ENCODE results near the gene BPIFB3. TPM values are rescaled to one million over a fixed set of nuclear protein-coding genes. Genes with fewer than 3 reads are reported as not detected.
A peak's percentile ranks its signal among the peaks of the same experiment; 100 is the strongest.

The BPIFB3 gene
- total RNA-seq, 2 donors from 2014 or later: not detected

DNA sequence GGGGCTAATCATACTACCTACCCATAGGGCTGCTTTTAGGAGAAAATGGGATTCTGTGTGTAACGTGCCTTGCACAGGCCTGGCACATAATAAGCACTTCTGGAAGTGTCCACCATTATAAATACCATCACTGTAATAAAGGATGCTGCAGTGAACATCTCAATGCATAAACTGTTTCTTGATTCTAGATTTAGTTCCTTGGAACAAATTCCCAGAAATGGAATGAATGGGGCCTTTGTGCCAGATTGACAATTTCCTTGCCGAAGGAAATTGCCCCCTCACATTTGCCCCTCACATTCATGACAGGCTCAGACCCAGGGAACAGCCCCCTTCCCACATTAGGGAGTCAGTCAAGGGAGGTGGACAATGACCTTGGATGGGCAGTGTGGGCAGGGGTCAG is 55.0 kb downstream of the BPIFB3 start:
- Histone ChIP-seq H3K27ac (no peak overlapping the region), H3K27me3 (no peaks in the 10 kb centered on the region), H3K4me3 (no peak overlapping the region), H3K9me3 (no peaks in the 10 kb centered on the region), H3K36me3 (replicated peaks in 1 of 2; ENCODE audit: insufficient read depth in 1 of 2, low read depth in 2 of 2) (no peaks in the 10 kb centered on the region), H3K4me1 (peaks cover 16% of the 10 kb centered on the region)
- 68 to 71% methylated on average over 2 of the region's 2 CpGs for WGBS, 2 donors
- ATAC-seq (no peak), DNase-seq (no peak)
- no peak for TF ChIP-seq POLR2A (IDR thresholded peaks at IDR 0.05)
- TF ChIP-seq, protein P1, sequence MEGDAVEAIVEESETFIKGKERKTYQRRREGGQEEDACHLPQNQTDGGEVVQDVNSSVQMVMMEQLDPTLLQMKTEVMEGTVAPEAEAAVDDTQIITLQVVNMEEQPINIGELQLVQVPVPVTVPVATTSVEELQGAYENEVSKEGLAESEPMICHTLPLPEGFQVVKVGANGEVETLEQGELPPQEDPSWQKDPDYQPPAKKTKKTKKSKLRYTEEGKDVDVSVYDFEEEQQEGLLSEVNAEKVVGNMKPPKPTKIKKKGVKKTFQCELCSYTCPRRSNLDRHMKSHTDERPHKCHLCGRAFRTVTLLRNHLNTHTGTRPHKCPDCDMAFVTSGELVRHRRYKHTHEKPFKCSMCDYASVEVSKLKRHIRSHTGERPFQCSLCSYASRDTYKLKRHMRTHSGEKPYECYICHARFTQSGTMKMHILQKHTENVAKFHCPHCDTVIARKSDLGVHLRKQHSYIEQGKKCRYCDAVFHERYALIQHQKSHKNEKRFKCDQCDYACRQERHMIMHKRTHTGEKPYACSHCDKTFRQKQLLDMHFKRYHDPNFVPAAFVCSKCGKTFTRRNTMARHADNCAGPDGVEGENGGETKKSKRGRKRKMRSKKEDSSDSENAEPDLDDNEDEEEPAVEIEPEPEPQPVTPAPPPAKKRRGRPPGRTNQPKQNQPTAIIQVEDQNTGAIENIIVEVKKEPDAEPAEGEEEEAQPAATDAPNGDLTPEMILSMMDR (IDR thresholded peaks at IDR 0.05): no peak
- intact Hi-C loops (cut with DNase I): no loop called here

DNA sequence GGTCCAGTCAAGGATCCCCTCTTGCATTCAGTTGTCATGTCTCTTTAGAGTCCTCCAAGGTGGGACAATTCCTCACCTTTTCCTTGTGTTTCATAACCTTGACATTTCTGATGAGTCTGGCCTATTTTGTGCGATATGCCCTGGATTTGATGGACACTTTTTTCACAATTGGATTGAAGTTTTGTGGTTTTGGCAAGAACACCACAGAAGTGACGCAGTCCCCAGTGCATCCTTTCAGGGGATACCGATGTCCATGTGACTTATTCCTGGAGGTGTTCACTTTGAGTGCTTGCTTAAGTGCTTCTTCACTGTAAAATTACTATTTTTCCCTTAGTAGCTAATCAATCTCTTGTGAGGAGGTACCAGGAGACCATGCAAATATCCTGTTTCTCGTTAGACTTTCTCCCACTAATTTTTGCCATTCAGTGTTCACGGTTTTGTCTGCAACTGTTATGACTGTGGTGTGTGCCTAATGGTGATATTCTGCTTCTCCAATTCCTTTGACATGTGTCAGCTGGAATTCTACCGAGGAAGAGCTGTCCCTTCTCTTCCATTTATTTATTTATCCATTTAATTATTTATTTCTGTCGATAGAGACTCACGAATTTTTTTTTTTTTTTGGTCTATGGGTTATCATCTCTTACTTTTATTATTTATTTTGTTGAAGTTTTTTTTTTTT is 56.6 kb downstream of the BPIFB3 start:
- Histone ChIP-seq H3K4me1 (peaks cover 24% of the 10 kb centered on the region), H3K27ac (no peak overlapping the region), H3K9me3 (no peaks in the 10 kb centered on the region), H3K27me3 (no peaks in the 10 kb centered on the region), H3K36me3 (replicated peaks in 1 of 2; ENCODE audit: insufficient read depth in 1 of 2, low read depth in 2 of 2) (no peaks in the 10 kb centered on the region), H3K4me3 (no peak overlapping the region)
- ATAC-seq (no peak), DNase-seq (no peak)
- intact Hi-C loops (cut with DNase I): no loop called here
- TF ChIP-seq, protein P1 (IDR thresholded peaks at IDR 0.05): no peak
- no peak for TF ChIP-seq POLR2A (IDR thresholded peaks at IDR 0.05)
- 81 to 85% methylated on average over 8 of the region's 8 CpGs for WGBS, 2 donors

DNA sequence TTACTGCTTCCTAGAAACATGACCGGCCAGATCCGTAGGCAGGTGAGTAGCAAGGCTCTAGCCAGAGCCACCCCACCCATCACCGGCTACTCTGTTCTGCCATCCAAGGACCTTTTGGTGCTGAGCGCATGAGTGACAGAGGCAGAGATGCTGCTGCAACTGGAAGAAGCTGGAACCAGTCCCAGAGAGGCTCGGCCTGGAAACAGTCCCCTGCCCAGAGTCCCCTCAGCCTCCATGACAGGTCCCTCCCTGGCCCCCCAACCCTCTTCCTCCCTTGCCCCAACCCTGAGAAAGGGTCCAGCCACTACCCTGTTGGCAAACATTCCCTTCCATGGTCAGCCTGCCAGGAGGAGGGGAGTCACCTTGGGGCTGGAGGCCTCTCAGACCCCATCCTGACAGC is 57.6 kb downstream of the BPIFB3 start:
- H3K4me1 ChIP-seq: peaks cover 24% of the 10 kb centered on the region
- WGBS, 2 donors: 92 to 99% methylated on average over 3 to 5 of the region's 5 CpGs
- intact Hi-C loops (cut with DNase I): no loop called here
- no peak overlapping the region for H3K27ac ChIP-seq
- no peaks in the 10 kb centered on the region for H3K36me3 ChIP-seq (replicated peaks in 1 of 2; ENCODE audit: insufficient read depth in 1 of 2, low read depth in 2 of 2)
- ATAC-seq (no peak), DNase-seq (no peak)
- H3K9me3 ChIP-seq: no peaks in the 10 kb centered on the region
- no peak for TF ChIP-seq POLR2A (IDR thresholded peaks at IDR 0.05)
- TF ChIP-seq, protein P1 (IDR thresholded peaks at IDR 0.05): no peak
- H3K27me3 ChIP-seq: no peaks in the 10 kb centered on the region
- H3K4me3 ChIP-seq: no peak overlapping the region

DNA sequence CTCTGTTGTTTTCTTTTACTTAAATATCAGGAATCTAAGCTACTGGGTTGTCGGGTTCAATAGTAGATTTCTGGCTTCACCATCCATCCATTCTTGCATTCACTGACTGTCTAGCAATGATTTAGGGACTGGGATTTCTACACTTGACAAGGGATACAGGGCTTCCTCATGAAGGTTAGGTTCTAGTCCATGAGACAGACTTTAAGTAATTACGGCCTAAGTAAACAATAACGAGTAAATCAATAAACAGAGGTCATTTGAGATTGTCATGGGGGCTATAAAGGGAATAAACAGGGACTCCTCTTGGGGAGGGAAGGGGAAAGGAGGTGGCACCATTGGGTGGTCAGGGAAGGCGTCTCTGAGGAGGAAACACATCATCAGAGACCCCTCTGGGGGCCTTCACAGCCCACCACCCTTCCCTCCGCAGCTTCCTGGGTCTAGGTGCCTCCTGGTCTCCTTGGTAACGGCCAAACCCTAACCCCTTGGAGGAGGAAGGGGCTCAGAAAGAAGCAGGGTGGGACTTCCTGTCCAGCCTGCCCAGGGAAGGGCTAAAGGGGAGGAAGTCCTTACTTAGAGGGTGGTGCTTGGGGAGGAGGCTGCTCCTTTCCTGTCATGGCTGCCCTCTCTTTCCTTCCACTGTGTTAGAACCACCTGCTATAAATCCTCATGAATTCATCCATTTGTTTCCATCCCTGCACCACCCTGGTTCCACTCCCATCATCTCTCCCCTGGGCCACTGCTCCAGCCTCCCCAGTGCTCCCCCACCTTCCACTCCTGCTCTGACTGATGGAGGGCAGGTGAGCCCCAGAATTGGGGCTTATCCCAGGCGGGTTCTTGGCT is 59.1 kb downstream of the BPIFB3 start:
- Histone ChIP-seq H3K4me3 (no peak overlapping the region), H3K36me3 (replicated peaks in 1 of 2; ENCODE audit: insufficient read depth in 1 of 2, low read depth in 2 of 2) (no peaks in the 10 kb centered on the region), H3K4me1 (peaks cover 24% of the 10 kb centered on the region), H3K9me3 (no peaks in the 10 kb centered on the region), H3K27ac (peak overlapping the region; percentile 39 to 80 (median 72)), H3K27me3 (no peaks in the 10 kb centered on the region)
- WGBS, 2 donors: 54 to 63% methylated on average over 6 to 7 of the region's 7 CpGs
- intact Hi-C loops (cut with DNase I): no loop called here
- TF ChIP-seq, protein P1 (IDR thresholded peaks at IDR 0.05): no peak
- no peak for TF ChIP-seq POLR2A (IDR thresholded peaks at IDR 0.05)
- DNase-seq (no peak), ATAC-seq (peak; percentile 28)
